ENCODE data around the gene LIMCH1.

GRCh38 chr4:41749631-41750039 is 211.7 kb downstream of the LIMCH1 start:
- TF ChIP-seq POLR2A (IDR thresholded peaks at IDR 0.05; ENCODE audit: low read depth, low read length) = no peak
- no peak for TF ChIP-seq TAF1 (IDR thresholded peaks at IDR 0.05; ENCODE audit: borderline replicate concordance, low read depth, low read length)
